Mammary epithelial cell (primary cell): ENCODE data around the gene KLRD1.

ENCODE experiments used
- EZH2 ChIP-seq: IDR thresholded peaks from 2 replicates; pipeline ENCODE4 v1.6.1; 2012; ENCODE audit warnings: low read length, inconsistent platforms, borderline replicate concordance
- TF ChIP-seq, protein P1 (sequence below), 2 donors: IDR thresholded peaks in 1 of 2; conservative IDR thresholded peaks in 1 of 2; 2 replicates each; pipeline ENCODE4 v1.5.1; 2011 to 2012; ENCODE audit warnings: inconsistent platforms in 2 of 2, low read length in 2 of 2, mild to moderate bottlenecking in 2 of 2, control low read depth in 1 of 2, low read depth in 1 of 2; ENCODE audit not compliant: insufficient read depth in 1 of 2; ENCODE audit errors: extremely low read depth in 1 of 2

DNA sequence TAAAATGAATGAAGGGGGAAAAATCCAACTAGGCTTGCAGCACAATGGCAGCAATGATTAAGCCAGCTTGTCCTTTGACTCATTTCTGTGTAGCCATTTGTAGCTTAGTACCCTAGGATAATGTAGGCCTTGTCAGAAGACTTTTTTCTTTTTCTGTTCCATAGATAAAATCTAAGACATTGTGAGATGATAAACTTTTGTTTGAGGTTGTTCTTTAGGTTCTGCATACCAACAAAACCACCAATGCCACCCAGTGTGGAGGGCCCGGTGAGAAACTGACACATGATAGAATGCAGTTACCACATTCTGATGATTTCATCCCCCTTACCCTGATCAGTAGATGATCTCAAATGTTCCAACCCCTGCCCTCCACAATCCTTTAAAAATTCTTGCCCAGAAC is 6.6 kb upstream of the KLRD1 start:
- TF ChIP-seq, protein P1, sequence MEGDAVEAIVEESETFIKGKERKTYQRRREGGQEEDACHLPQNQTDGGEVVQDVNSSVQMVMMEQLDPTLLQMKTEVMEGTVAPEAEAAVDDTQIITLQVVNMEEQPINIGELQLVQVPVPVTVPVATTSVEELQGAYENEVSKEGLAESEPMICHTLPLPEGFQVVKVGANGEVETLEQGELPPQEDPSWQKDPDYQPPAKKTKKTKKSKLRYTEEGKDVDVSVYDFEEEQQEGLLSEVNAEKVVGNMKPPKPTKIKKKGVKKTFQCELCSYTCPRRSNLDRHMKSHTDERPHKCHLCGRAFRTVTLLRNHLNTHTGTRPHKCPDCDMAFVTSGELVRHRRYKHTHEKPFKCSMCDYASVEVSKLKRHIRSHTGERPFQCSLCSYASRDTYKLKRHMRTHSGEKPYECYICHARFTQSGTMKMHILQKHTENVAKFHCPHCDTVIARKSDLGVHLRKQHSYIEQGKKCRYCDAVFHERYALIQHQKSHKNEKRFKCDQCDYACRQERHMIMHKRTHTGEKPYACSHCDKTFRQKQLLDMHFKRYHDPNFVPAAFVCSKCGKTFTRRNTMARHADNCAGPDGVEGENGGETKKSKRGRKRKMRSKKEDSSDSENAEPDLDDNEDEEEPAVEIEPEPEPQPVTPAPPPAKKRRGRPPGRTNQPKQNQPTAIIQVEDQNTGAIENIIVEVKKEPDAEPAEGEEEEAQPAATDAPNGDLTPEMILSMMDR (conservative IDR thresholded peaks at IDR 0.05 in 1 of 2, IDR thresholded peaks at IDR 0.05 in 1 of 2; ENCODE audit: extremely low read depth in 1 of 2, insufficient read depth in 1 of 2, low read depth in 1 of 2, low read length in 2 of 2), result no peak
- TF ChIP-seq EZH2, result no peak
